Neural cell (in vitro differentiated cells): ENCODE data around the gene DLG2.

Source experiments
- CTCF ChIP-seq: fragments of 450-650 bp; IDR thresholded peaks from 2 replicates; pipeline ENCODE4 v1.5.1; 2014; ENCODE audit warnings: antibody characterized with exemption, mild to moderate bottlenecking, moderate library complexity; ENCODE audit not compliant: poor library complexity, severe bottlenecking
- EP300 ChIP-seq: fragments of 450-650 bp; conservative IDR thresholded peaks from 2 replicates; pipeline ENCODE4 v1.6.1; 2014; ENCODE audit warnings: antibody characterized with exemption, mild to moderate bottlenecking, moderate library complexity; ENCODE audit not compliant: poor library complexity, severe bottlenecking
- EZH2 ChIP-seq: fragments of 200-600, 300-800 bp; shearing (Covaris generic), sonication (generic); IDR thresholded peaks from 2 replicates; pipeline ENCODE4 v1.6.1; 2014; ENCODE audit warnings: antibody characterized with exemption, low read length, borderline replicate concordance, mild to moderate bottlenecking; ENCODE audit not compliant: insufficient read depth, poor library complexity, severe bottlenecking
- MXI1 ChIP-seq: fragments of 450-650 bp; conservative IDR thresholded peaks from 2 replicates; pipeline ENCODE4 v1.6.1; 2014; ENCODE audit warnings: antibody characterized with exemption, mild to moderate bottlenecking; ENCODE audit not compliant: poor library complexity, severe bottlenecking
- POLR2AphosphoS5 ChIP-seq: IDR thresholded peaks from 2 replicates; pipeline ENCODE4 v1.6.1; 2012
- RAD21 ChIP-seq: fragments of 450-650 bp; conservative IDR thresholded peaks from 2 replicates; pipeline ENCODE4 v1.6.1; 2014; ENCODE audit warnings: antibody characterized with exemption, mild to moderate bottlenecking, moderate library complexity
- REST ChIP-seq: IDR thresholded peaks from 2 replicates; pipeline ENCODE4 v1.6.1; 2012; ENCODE audit warnings: borderline replicate concordance

- TF ChIP-seq POLR2AphosphoS5 = no peak
- no peak for TF ChIP-seq CTCF
- TF ChIP-seq RAD21 = no peak
- no peak for TF ChIP-seq EP300
- no peak for TF ChIP-seq EZH2
- no peak for TF ChIP-seq MXI1
- no peak for TF ChIP-seq REST
These were observed 151.3 kb downstream of the DLG2 start for GRCh38 chr11:85475660-85476517.
